GM18508 (cell line): Measurements from ENCODE around the gene SLFN12.
"Not testable (repeated sequence)": the region's sequence is repeated elsewhere in the genome, so short reads cannot be mapped to it uniquely, and the experiment has no call there.

Experiments used
- ATAC-seq: cut with Tn5 transposase; IDR thresholded peaks from one replicate; pipeline ENCODE4 v1.9.1; 2021; ENCODE audit warnings: moderate number of reproducible peaks; ENCODE audit not compliant: insufficient read depth, unreplicated experiment

SLFN12 gene

GRCh38 chr17:35432176-35433074, at the start of gene SLFN12:
Gene SLFN12 (minus strand): TSS chr17:35432500. CDS start chr17:35423028, 9,472 bp downstream.
- ATAC-seq: no peak

- ATAC-seq: no peak
Measured at GRCh38 chr17:35479271-35479670, 47.0 kb upstream of the SLFN12 start.

GRCh38 chr17:35477248-35477647, 44.9 kb upstream of the SLFN12 start:
- ATAC-seq: no peak

GRCh38 chr17:35476283-35476820, 44.1 kb upstream of the SLFN12 start:
- no peak for ATAC-seq

GRCh38 chr17:35468475-35468874, 36.2 kb upstream of the SLFN12 start:
- no peak for ATAC-seq

- ATAC-seq: no peak
Measured at GRCh38 chr17:35467824-35468223, 35.5 kb upstream of the SLFN12 start.

GRCh38 chr17:35460354-35460851, 28.1 kb upstream of the SLFN12 start:
- ATAC-seq: no peak

- not testable (repeated sequence) for ATAC-seq
Measured at GRCh38 chr17:35454035-35454434, 21.7 kb upstream of the SLFN12 start.

- no peak for ATAC-seq
Measured at GRCh38 chr17:35453171-35453570, 20.9 kb upstream of the SLFN12 start.

DNA sequence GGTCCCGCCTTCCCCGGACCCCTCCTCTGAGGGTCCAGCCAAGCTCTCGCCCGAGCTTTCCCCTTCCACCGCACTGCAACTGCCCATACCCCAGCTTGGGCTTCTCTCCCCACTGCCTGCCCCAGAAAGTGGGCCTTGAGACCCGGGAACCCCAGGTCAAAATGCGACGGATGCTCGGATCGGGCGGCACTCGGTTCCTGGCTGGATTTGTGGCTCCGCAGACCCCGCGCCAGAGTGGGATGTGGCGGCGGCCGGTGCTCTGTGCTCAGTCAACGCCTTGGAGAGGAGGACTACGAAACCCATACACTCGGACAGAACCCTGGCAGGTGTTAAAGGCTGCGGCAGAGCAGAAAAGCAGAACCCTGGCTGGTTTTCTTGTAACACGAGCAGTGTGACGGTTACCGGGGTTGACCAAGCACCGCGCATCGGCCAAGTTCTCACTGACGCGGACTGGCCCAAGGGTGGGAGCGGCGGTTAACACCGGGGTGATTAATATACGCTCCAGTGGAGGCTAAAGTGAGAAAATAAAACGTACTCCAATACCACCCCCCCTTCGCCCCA, 17.2 kb upstream of the SLFN12 start:
- ATAC-seq: no peak

DNA sequence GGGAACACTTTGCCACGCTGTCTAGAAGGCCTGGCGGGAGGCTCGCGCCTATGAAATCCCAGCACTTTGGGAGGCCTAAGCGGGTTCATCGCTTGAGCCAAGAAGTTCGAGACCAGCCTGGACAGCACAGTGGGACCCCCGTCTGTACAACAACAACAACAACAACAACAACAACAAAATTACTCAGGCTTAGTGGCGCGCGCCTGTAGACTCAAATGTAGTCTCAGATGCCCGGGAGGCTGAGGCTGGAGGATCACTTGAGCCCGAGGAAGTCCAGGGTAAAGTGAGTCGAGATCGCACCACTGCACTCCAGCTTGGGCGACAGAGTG, 16.6 kb upstream of the SLFN12 start:
- ATAC-seq: no peak

GRCh38 chr17:35448214-35448898, 16.1 kb upstream of the SLFN12 start, which contains the start of gene SLFN13:
Gene SLFN13 (minus strand): TSS chr17:35448766. CDS start chr17:35445680, 3,086 bp downstream.
- ATAC-seq: no peak

- no peak for ATAC-seq
Measured at GRCh38 chr17:35447499-35447898, 15.2 kb upstream of the SLFN12 start.

DNA sequence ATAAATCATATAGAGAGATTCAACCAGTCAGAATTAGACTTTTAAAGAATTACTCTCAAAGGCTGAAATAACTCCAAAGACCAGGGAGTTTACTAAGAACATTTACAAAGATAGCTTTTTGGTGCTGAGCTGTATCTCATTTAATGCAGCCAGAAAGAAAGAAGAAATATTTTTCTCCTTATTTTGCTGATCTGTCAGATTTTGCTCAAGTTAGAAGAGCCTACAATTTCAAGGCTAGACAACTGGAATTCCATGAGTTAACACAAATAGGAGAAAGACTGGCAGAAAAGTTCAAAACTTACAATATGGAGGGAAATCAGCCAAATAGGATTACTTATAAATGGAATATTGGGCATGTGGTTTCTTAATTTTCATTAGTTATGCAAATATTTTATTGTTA, 6.1 kb upstream of the SLFN12 start:
- no peak for ATAC-seq

- ATAC-seq: no peak
Measured at GRCh38 chr17:35433075-35433894, 985 bp upstream of the SLFN12 start.

DNA sequence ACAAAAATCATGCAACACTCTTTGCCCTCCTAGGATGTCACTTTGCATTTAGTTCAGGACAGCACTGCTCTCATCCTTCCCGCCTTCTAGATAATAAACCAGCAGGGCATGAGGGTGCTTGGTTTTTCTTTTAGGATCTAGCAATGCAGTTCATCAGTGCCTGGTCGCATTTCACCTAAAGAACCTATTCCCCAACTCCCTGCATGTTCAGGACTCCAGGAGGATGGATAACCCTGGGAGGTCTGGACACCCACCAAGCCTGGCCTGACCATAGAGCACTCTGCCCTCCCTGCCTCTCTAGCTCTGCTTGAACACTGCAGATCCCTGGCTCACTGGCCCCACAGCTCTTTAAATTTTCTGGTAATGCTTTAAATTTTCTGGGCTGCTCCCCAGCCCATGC, 2.6 kb downstream of the SLFN12 start:
- no peak for ATAC-seq

GRCh38 chr17:35428229-35428628, 4.1 kb downstream of the SLFN12 start:
- ATAC-seq: no peak

- no peak for ATAC-seq
Measured at GRCh38 chr17:35423761-35424160, 8.5 kb downstream of the SLFN12 start.

GRCh38 chr17:35421069-35421468, 11.2 kb downstream of the SLFN12 start:
- ATAC-seq: not testable (repeated sequence)

DNA sequence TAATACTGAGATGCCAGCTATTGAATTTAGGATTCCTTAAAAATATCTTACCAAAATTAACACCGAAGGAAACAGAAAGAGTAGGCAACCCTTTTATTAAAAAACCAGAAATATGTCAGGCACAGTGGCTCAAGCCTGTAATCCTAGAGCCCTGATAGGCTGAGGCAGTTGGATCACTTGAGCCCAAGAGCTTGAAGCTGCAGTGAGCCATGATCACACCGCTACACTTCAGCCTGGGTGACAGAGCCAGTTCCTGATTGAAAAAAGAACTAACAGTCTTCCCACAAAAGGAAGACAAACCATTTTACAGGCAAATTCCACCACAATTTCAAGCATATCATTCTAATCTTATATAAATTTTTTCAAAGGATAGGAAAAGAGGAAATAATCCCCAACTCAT, 15.6 kb downstream of the SLFN12 start:
- ATAC-seq: no peak
